CD4-positive, alpha-beta T cell treated with Interleukin-17A for 1 hour (primary cell): ENCODE measurements around the gene PDE4D.
A peak's percentile ranks its signal among the peaks of the same experiment; 100 is the strongest.

Experiments used
- DNase-seq: peaks from one replicate; pipeline ENCODE4 v3.0.0-alpha.2; 2020

PDE4D gene

DNA sequence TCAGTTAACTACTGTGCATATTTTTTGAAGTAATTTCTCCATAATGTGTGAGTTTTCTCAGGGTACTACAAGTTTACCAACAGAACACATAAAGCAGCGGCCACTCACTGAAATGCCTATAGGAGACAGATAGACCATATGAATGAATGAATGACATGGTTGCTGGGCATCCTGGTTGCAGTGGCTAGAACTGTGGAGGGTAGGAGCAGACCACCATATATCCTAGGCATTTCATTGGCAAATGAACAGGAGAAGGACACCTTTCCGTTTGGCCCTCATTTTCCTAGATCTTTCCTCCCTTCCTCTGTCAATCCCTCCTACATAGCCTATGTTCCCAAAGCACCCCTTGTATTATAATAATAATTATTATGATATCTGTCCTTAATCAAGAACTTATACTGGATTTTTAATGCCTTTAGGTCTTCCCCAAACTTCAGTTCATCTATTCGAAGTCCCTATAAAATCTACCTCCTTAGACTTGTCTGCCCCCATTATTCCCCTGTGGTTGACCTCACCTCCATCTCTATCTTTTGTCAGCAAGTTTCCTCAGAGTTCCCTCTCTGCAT, 838.5 kb downstream of the PDE4D start:
- no peak for DNase-seq

DNA sequence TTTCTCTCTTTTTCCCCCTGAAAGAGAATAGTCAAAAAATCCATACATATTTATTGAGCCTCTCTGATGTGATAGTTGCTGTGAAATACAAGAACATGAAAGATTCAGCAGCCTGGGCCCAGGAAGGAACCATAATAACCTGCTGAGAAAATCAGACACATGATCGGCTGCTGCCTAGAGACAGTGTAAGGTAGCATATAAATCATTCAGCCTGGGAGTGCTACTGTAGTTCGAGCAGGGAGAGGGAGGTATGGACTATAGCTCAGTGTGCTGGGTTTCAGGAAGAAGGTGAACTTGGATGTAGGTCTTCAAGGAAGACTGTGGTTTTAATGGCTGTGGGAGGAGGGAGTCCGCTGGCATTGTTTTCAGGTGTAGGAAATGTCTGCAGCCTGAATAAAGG, 841.6 kb downstream of the PDE4D start:
- DNase-seq: no peak

DNA sequence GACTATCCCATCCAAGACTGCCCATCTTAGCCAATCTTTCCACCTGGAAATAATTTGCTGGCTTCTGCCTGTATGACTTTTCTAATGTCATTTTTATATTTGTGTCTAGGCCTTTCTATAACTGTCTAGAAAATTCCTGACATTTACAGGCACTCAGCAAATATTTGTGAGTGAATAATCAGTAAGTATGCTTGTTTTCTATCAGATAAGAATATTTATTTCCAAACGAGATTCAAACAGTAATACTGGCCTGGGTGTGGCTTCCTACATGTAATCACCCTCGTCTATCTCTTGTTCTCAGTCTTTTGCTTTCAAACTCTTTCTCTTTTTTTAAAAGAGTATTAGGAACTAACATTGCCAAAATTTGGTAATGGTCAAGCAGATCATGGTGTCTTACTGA, 844.4 kb downstream of the PDE4D start:
- DNase-seq: no peak

DNA sequence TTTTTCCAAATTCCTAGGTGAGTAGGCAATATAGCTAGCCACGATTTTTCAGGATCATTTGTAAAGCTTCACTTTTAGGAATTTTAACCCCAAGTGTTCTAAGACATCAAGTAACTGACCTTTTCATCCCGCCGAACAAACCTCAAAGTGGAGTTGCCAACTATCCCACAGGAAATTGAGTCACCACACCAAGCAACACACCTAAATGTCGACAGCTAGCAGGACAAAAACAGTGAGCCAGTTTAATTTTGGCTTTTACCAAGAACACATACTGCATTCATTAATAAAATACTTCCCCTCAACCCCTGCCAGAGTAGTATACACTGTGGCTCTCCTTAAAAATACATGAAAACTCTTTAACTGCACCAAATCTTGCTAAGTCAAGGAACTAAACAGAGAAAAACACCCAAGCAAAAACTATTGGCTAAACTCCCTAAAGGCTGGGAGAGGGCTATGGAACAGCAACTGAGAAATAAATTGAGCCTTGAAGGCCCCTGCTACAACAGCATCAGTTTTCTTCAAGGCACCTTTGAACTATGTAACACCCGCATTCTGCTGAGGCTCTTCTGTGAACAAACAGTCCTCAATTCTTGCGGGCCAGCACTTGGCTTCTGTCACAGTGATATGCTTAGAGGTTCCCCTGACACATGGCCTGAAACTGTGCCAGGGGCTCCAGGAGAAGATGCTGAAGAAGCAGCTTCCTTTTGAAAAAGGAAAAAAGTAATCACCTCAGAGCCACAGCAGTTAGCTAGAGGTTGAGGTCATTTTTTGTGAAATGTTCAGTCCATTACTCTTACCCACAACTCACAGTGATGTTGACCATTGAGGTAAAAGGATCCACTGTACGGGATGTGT, 851.1 kb downstream of the PDE4D start:
- no peak for DNase-seq

DNA sequence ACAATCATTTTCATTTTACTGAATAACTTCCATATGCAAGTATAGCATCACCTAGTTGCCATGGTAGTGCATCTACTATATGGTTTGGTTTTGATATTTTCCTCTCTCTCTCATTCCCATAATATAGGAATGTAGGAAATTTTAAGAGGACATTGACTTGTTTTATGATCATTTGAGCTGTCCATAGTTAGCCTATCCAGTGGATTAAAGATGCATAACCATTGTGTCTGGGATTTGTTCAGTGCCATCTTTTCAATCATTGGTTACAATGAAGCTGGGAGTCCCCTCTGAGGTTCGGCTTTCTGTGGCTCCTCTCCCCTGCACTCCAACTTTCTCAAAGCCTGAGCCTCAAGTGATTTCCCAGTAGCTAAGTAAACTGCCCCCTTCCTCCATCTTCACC, 852.2 kb downstream of the PDE4D start:
- DNase-seq: no peak

DNA sequence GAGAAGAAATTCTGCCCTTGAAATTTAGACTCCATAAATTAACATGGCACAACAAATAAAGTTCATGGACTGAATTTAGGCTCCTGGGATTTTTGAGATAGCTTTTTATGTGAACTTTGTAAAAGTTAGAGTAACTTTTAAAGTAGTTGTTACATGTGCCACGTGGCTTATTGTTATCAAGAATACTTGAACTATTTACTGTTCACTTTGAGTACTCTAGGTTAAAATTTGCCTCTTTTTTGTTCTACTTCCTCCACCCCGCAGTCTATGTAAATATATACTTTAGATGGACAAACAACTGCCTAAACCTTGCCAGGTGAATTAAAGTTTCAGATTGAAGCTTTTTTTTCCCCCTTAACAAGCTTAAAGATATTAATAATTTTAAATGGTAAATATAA, 852.7 kb downstream of the PDE4D start:
- DNase-seq: no peak

DNA sequence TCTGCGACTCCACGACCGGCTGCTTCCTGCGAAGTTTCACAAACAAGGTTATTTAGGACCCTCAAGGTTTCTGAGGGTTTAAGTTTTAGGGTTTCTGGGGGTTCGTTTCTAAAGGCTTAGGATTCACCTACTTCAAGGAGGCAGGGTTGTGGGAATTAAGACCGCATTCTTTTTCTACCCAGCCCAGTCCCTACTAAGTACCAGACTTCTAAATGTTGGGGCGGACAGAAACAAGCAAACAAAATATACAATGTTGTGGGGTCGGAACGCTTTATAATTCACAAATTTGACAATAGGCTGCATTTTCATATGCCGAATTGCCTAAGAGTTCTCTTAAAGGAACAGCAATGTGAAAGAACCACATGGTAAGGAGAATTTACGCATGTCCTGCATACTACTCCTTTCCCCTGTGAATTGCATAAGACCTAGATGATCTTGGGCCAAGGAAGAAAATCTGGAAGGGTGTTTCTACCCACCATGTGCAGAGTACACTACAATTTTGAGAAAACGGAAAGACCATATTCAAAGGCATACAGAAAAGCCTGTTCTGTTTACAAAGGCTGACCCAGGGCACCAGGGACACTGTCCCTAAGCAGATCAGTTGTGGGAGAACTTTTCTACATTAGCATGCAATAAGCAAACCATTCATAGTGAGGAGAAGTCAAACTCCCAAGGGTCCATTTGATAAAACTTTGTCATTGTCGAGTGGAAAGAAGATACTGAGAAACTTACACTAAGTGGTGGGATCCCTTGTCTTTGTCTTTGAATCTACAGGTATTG, 853.3 kb downstream of the PDE4D start:
- peak; percentile 18 for DNase-seq

DNA sequence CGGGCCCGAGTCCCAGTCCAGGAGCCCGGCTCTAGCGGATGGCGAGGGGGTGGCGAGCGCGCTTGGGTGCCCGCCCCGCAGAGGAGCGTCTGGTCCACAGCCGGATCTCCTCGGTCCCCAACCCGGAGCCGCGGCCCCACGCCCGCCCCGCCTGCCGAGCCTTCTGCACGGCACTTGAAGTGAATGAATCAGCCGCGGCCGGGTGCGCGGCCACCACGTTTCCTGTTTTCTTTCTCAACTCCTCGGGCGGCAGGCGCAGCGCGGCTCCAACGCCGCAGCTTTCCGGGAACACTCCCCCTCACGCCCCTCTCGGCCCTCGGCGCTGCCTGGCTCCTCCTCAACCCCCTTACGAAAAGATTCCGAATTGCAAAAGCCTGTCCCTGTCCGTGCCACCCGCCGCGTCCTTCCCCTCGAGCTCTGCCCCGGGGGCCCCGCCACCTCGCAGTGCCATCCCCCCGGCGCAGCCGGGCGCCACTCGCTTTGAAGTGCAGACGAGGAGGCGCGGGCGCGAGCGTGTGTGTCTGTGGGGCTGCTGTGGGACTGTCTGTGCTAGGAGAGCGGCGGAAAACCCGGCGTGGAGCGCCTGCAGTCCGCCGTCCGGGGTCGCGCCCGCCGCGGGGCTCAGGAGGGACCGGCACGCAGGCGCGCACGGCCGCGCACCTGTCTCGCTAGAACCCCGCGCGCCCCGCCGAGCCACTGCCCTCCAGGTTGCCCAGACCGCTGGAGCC, 854.1 kb downstream of the PDE4D start:
- DNase-seq: peak; percentile 87

DNA sequence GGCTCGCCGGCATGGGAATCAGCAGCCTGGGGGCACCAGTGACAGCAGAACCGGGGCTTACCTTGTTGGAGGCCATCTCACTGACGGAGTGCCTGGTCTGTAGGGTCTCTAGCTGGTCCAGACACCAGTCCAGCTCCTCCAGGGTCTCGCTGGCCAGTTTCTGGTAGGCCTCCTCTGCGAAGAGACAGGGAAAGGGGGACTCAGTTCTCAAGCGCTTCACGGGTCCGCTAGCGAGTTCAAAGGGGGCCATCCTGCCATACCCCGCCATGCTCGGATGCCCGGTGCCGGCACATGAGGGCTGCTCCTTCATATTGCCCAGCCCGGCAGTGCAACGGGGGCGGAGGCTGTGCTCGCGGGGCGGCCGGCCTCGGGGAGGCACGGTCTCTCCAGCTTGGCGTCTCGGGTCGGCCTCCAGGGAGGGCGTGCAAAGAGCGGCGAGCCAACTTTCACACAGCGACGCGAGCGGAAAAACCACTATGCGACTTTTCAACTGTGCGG, 854.7 kb downstream of the PDE4D start:
- no peak for DNase-seq

DNA sequence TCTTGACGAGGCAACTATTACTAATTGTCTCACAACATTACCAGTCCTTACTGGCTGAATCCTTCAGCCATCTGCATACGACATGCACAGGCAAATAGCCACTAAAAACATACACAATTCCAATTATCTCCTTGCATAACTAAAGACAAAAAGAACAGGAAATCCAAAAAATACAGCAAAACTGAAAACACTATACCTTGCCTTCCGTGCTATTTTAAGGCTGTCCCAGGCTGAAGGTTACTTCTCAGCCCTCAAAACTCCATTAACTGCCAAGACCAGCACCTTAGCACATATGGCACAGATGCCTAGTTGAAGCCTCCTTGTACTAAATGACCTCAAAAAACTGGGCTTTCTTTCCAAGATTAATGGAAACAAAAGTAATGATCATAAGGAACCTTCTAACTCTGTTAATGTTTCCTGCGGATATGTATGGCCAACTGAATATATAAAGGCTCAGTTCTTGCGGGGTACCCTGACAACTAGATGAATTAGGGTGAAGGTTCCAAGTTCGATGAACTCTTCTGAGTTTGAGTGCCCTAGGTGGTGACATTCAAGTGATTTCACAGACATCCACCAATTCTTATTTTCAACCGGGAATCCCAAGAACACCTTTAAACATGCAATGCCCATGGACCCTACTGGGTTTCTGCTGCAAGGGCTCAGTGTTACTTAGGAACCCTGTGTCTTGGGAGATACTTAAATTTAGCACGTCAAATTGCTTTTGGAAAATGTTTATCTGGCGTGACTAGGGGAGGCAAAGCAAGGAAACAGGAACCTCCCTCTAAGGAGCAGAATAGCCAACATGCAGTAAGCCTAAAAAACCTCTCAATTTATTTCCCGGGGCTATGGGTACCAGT, 855.4 kb downstream of the PDE4D start:
- DNase-seq: no peak

DNA sequence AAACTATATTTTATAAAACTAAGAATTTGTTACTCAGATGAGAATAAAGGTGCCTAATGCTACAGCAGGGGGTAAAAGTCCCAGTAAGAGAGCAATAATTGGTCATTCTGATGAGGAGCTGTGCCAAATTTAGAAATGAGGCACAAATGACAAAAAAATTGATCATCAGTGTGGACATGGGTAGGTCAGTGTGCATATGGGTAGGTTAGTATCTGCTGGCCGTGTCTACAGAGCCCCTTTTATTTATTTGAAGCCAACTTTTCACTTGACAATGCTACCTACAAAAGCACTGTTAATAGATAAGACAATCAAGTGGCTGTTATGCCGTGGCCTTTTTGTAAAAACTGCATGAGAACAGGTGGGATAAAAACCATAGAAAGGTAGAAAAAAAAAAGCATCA, 856.1 kb downstream of the PDE4D start:
- DNase-seq: no peak

DNA sequence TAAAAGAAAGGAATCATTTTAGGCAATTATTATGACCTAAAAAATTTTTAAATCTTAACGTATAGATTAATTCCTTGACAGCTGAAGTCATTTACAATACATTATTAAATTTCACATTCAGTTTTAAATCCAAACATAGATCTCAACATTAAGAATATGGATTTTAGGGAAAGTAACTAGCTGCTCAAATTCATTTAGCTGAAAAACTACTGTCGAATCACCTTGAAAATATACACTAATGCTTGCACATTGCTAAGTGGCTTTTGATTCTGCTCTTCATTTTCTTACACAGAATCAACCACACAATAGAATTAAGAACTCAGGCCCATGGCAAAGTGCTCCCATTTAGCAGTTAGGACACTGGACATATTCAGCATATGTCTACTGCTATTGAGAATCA, 856.5 kb downstream of the PDE4D start:
- no peak for DNase-seq

DNA sequence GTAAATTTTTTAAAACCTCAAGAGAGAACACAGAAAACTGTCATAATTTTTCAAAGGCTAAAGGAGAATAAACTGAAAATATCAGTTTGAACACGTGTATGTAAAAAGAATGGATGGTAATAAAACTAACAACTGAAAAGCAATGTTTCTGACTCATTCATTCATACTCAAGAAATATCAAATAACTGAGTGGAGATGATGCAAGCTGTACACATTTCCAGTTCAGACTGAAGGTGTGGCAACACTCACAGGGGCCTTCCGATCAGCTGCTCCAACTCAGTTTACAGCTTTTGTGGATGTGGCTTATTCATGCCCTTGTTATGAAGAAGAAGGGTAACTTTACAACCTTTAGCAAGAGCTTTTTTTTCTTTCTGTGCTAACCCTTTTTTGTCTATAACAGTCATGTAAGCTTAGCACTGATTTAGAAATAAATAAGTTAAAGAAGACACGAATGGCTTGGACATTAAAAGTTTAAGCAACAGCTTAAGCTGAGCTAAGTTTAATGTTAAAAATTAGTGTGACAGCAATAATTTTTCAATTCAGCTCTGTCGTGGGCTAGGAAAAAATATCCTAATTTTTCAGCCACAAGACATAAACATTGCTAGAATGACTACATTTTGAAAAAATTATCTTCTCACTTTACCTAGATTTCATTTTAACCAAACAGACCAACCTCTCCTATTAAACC, 857.1 kb downstream of the PDE4D start:
- peak; percentile 57 for DNase-seq

DNA sequence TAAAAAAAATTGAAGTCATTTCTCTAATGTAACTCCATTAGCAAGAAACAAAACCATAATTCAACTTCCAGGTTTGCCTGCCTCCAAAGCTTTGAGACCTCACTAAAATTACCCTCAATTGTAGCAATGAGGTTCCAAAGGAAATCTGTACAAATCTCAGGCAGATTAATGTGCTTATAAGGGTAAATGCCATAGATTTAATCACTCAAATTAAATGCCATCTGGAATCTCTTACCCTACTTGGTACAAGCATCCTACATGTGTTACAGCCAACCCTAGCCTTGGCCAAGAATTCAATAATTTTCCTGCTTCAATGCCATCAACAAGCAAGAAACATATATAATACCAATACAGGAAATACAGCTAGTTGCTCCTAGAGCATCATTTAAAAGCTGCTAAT, 857.8 kb downstream of the PDE4D start:
- DNase-seq: no peak

DNA sequence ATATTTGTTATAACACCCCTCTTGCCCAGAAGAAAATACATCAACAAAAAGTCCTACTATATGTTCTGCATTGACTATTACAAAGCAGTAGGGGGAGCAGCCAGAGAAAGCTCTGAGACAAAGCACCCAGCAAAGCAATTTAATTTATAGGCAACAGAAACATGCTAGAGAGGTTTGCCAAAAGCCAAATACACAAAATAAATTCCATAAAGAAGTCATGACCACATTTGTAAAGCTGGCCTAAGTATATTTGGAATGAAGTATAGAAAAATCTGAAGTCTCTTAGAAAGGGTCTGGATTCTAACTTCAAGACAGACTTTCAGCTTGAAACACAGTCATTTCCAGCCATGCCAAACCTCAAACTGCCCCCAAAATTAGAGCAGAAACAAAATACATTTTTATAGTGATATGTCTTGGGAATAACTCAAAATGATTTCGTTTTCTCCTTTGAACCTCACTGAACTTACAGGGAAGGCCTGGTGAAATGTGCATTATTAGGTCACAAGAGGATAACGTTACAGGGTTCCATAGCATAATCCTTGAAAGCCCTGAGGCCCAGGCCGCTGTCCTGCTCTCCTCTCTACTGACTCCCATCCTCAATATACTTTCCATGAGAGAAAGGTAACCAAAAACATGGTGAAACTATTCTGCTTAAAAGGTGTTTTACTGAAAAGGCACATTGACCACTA, 858.9 kb downstream of the PDE4D start:
- DNase-seq: peak; percentile 66

DNA sequence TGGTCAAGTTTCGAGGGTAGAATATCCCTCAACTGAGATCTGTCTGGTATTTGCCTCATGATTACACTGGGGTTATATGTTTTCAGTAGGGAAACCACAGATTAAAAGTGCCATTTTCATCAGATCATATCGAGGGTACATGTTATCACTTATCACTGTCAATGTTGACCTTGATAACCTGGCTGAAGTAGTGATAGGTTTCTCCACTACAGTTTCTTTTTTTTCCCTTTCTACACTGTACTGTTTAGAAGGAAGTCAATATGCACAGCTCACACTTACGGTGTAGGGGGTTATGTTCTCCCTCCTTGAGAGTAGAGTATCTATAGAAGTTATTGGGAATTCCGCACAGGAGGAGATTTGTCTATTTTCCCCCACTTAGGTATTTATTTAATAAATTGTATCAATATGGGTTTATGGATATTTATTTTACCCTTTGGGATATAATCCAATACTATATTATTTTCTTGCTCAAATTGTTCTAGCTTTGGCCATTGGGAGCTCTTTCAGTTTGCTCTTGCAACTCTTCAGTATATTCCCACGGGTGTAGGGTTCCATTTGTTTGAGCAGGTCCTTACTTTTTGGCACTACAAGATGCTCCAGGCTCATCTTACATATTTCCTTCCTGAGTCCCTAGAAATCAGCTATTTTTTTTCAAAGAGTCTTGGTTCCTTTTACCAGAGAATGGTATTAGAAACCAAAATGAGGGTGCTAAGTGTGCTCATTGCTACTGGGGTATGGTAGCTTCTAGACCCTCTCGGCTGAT, 866.2 kb downstream of the PDE4D start:
- DNase-seq: no peak

DNA sequence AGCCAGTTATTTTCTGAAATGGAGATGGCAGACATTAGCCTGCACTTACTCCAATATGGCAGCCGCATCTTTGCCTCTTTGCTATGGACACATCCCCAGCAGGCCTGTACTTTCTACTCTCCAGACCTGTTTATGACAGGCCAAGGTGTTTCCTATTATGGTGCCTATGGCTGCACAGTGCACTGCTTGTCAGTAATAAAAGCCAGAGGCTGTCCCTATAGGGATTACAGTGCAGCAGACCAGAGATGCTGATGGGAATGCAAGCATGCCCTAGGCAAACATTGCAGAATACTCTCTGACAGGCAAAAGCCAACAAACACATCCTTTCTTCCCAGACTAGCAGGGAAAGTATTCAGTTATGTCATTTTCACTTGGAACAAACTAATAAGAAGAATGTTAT, 867.8 kb downstream of the PDE4D start:
- no peak for DNase-seq

DNA sequence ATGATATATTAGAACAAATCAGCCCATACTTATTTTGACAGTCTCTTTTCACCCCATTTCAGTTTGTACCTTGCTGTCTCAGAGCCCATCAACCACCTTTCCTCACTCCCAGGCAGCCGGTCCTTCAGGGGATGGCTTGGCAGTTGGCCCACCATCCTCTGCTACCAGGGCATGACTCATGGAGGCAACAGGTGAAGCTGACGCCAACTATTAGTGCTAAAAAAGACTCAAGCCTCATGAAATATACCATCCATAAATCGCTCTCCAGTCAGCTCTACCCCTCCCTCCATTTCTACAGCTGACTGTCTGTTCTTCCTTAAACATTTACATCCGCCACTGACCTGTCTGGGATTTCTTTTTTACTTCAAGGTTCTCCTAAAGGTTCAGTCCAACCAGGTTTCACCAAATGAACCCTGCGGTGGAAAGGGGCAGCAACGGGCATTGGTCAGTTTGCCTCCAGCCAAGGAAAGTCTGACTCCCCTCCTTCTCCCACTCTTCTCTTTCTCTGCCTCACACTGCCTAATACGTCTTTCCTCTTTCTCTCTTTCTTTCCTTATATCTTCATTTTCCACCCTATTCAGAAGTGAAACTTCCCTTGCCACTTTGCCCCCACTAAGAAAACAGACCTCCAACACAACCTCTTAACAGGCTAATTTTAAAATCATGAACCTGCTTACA, 871.5 kb downstream of the PDE4D start:
- DNase-seq: no peak

DNA sequence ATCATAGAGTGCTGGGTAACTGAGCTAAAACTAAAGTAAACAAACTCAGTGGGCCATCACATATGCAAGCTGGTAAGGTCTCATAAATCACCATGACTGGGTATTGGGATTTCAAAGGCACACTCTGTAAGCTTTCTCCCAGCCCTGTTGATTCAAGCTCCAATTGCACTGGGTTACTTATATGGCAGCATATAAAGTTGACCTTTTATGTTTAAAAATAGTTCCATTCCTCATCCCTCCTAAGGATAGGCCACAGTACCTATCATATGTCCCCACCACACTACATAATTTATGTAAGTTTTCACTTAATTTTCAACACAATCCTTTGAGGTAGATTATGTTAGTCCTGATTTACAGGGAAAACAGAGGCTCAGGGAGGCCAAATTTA, 872.2 kb downstream of the PDE4D start:
- DNase-seq: no peak
